ENCODE measurements around the gene GNA12. TPM values are rescaled to one million over a fixed set of nuclear protein-coding genes. Genes with fewer than 3 reads are reported as not detected.

The GNA12 gene
- total RNA-seq, 1 experiment from 2014 or later, result 15.0 TPM

GRCh38 chr7:2708041-2708440 is 136.1 kb downstream of the GNA12 start:
- no peaks in the 10 kb centered on the region for H3K36me3 ChIP-seq (ENCODE audit: low read depth, low read length)
- ATAC-seq, result no peak
- H3K9ac ChIP-seq (ENCODE audit: low read length), result no peak overlapping the region
- no peak overlapping the region for H3K4me2 ChIP-seq (ENCODE audit: low read length)
- H2AFZ ChIP-seq (ENCODE audit: low read length), result no peak overlapping the region
- no peak overlapping the region for H3K4me3 ChIP-seq (ENCODE audit: low read length)
- CTCF ChIA-PET, result no interaction called here
- H3K27me3 ChIP-seq (ENCODE audit: low read length), result no peaks in the 10 kb centered on the region
- no peaks in the 10 kb centered on the region for H3K4me1 ChIP-seq (ENCODE audit: insufficient read depth, low read length)
- no peaks in the 10 kb centered on the region for H3K9me2 ChIP-seq (replicated peaks; ENCODE audit: low read length)
- H4K20me1 ChIP-seq (ENCODE audit: low read length), result no peaks in the 10 kb centered on the region
- no peaks in the 10 kb centered on the region for H3K9me3 ChIP-seq (ENCODE audit: low read length)
- POLR2A ChIA-PET (ENCODE audit: unreplicated experiment), result no interaction called here
- intact Hi-C loops (cut with micrococcal nuclease), result no loop called here
- DNase-seq, result no peak
- H3F3A ChIP-seq (ENCODE audit: low read length, unreplicated experiment), result no peaks in the 10 kb centered on the region
- BruUV-seq (replicated peaks), result no TSS peak
- TF ChIP-seq EZH2 (IDR thresholded peaks at IDR 0.05; ENCODE audit: low read length, unreplicated experiment), result no peak
- TF ChIP-seq EZH2phosphoT487 (IDR thresholded peaks at IDR 0.05; ENCODE audit: borderline replicate concordance, low read length), result no peak
- TF ChIP-seq CTCF (conservative IDR thresholded peaks at IDR 0.05; ENCODE audit: low read depth, low read length), result no peak
- no peak overlapping the region for H3K27ac ChIP-seq (ENCODE audit: low read length)
- no peaks in the 10 kb centered on the region for H3K79me2 ChIP-seq (ENCODE audit: low read length)

GRCh38 chr7:2707481-2707880 is 136.6 kb downstream of the GNA12 start:
- no peaks in the 10 kb centered on the region for H3K9me2 ChIP-seq (replicated peaks; ENCODE audit: low read length)
- H4K20me1 ChIP-seq (ENCODE audit: low read length), result no peaks in the 10 kb centered on the region
- H3K4me1 ChIP-seq (ENCODE audit: insufficient read depth, low read length), result no peaks in the 10 kb centered on the region
- H3K27ac ChIP-seq (ENCODE audit: low read length), result no peak overlapping the region
- H3K79me2 ChIP-seq (ENCODE audit: low read length), result no peaks in the 10 kb centered on the region
- POLR2A ChIA-PET (ENCODE audit: unreplicated experiment), result no interaction called here
- no TSS peak for BruUV-seq (replicated peaks)
- ATAC-seq, result no peak
- H3K4me3 ChIP-seq (ENCODE audit: low read length), result no peak overlapping the region
- H3K9me3 ChIP-seq (ENCODE audit: low read length), result no peaks in the 10 kb centered on the region
- no peaks in the 10 kb centered on the region for H3K27me3 ChIP-seq (ENCODE audit: low read length)
- H3K9ac ChIP-seq (ENCODE audit: low read length), result no peak overlapping the region
- intact Hi-C loops (cut with micrococcal nuclease), result no loop called here
- no peaks in the 10 kb centered on the region for H3K36me3 ChIP-seq (ENCODE audit: low read depth, low read length)
- CTCF ChIA-PET, result no interaction called here
- no peak for TF ChIP-seq EZH2phosphoT487 (IDR thresholded peaks at IDR 0.05; ENCODE audit: borderline replicate concordance, low read length)
- no peak for TF ChIP-seq CTCF (conservative IDR thresholded peaks at IDR 0.05; ENCODE audit: low read depth, low read length)
- no peak for TF ChIP-seq EZH2 (IDR thresholded peaks at IDR 0.05; ENCODE audit: low read length, unreplicated experiment)
- H3K4me2 ChIP-seq (ENCODE audit: low read length), result no peak overlapping the region
- H2AFZ ChIP-seq (ENCODE audit: low read length), result no peak overlapping the region
- no peak for DNase-seq
- no peaks in the 10 kb centered on the region for H3F3A ChIP-seq (ENCODE audit: low read length, unreplicated experiment)

GRCh38 chr7:2706685-2707126 is 137.4 kb downstream of the GNA12 start:
- BruUV-seq (replicated peaks), result no TSS peak
- Histone ChIP-seq H3K4me1 (ENCODE audit: insufficient read depth, low read length) (no peaks in the 10 kb centered on the region), H3K36me3 (ENCODE audit: low read depth, low read length) (no peaks in the 10 kb centered on the region), H3K4me3 (ENCODE audit: low read length) (no peak overlapping the region), H3K9me3 (ENCODE audit: low read length) (no peaks in the 10 kb centered on the region), H3K9me2 (replicated peaks; ENCODE audit: low read length) (no peaks in the 10 kb centered on the region), H3K4me2 (ENCODE audit: low read length) (no peak overlapping the region), H3K27me3 (ENCODE audit: low read length) (no peaks in the 10 kb centered on the region), H3K9ac (ENCODE audit: low read length) (no peak overlapping the region), H3F3A (ENCODE audit: low read length, unreplicated experiment) (no peaks in the 10 kb centered on the region), H2AFZ (ENCODE audit: low read length) (no peak overlapping the region), H4K20me1 (ENCODE audit: low read length) (no peaks in the 10 kb centered on the region), H3K27ac (ENCODE audit: low read length) (no peak overlapping the region), H3K79me2 (ENCODE audit: low read length) (no peaks in the 10 kb centered on the region)
- POLR2A ChIA-PET (ENCODE audit: unreplicated experiment), result no interaction called here
- CTCF ChIA-PET, result no interaction called here
- intact Hi-C loops (cut with micrococcal nuclease), result no loop called here
- no peak for ATAC-seq
- DNase-seq, result no peak
- TF ChIP-seq EZH2 (IDR thresholded peaks at IDR 0.05; ENCODE audit: low read length, unreplicated experiment) (no peak), EZH2phosphoT487 (IDR thresholded peaks at IDR 0.05; ENCODE audit: borderline replicate concordance, low read length) (no peak), CTCF (conservative IDR thresholded peaks at IDR 0.05; ENCODE audit: low read depth, low read length) (no peak)

All from PC-3 (cell line).